ENCODE measurements around the gene PGA4. TPM values are rescaled to one million over a fixed set of nuclear protein-coding genes. Genes with fewer than 3 reads are reported as not detected.
"Not testable (repeated sequence)": the region's sequence is repeated elsewhere in the genome, so short reads cannot be mapped to it uniquely, and the experiment has no call there.

Gene PGA4
- total RNA-seq (2022) (not detected in 2 replicates), Bru-seq, nascent RNA (not detected), BruChase-seq, experiment 1, labeled RNA remaining after a 6-hour chase (not detected), BruChase-seq, experiment 2, labeled RNA remaining after a 2-hour chase (not detected)
- long read RNA-seq, result 0 reads

- H3K9me3 Mint-ChIP-seq (ENCODE audit: unreplicated experiment); POLR2A ChIA-PET; intact Hi-C loops (cut with micrococcal nuclease); H3K4me3 Mint-ChIP-seq (ENCODE audit: unreplicated experiment); CTCF ChIA-PET; H3K4me1 Mint-ChIP-seq (ENCODE audit: insufficient read depth, unreplicated experiment); H3K27ac Mint-ChIP-seq (ENCODE audit: low read depth, unreplicated experiment); BruUV-seq (replicated peaks); H3K36me3 Mint-ChIP-seq (ENCODE audit: insufficient read depth, unreplicated experiment); DNase-seq (ENCODE audit: unreplicated experiment): not testable (repeated sequence)
- H3K27me3 Mint-ChIP-seq (ENCODE audit: insufficient read depth, unreplicated experiment), result peaks cover 11% of the 10 kb centered on the region
These were observed at the start of gene PGA4 for GRCh38 chr11:61222047-61222446. PGA4 (plus strand) TSS chr11:61222347; CDS start chr11:61222401, 54 bp downstream.

GRCh38 chr11:61172356-61172755 is 49.8 kb upstream of the PGA4 start:
- no TSS peak for BruUV-seq (replicated peaks)
- TF ChIP-seq, protein P1, sequence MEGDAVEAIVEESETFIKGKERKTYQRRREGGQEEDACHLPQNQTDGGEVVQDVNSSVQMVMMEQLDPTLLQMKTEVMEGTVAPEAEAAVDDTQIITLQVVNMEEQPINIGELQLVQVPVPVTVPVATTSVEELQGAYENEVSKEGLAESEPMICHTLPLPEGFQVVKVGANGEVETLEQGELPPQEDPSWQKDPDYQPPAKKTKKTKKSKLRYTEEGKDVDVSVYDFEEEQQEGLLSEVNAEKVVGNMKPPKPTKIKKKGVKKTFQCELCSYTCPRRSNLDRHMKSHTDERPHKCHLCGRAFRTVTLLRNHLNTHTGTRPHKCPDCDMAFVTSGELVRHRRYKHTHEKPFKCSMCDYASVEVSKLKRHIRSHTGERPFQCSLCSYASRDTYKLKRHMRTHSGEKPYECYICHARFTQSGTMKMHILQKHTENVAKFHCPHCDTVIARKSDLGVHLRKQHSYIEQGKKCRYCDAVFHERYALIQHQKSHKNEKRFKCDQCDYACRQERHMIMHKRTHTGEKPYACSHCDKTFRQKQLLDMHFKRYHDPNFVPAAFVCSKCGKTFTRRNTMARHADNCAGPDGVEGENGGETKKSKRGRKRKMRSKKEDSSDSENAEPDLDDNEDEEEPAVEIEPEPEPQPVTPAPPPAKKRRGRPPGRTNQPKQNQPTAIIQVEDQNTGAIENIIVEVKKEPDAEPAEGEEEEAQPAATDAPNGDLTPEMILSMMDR (IDR thresholded peaks at IDR 0.05; ENCODE audit: unreplicated experiment), result no peak
- Mint-ChIP-seq H3K9me3 (ENCODE audit: unreplicated experiment) (no peaks in the 10 kb centered on the region), H3K4me1 (ENCODE audit: insufficient read depth, unreplicated experiment) (peaks cover 9% of the 10 kb centered on the region), H3K27ac (ENCODE audit: low read depth, unreplicated experiment) (no peak overlapping the region), H3K4me3 (ENCODE audit: unreplicated experiment) (no peak overlapping the region), H3K27me3 (ENCODE audit: insufficient read depth, unreplicated experiment) (peaks cover 56% of the 10 kb centered on the region), H3K36me3 (ENCODE audit: insufficient read depth, unreplicated experiment) (peaks cover 4% of the 10 kb centered on the region)
- CTCF ChIA-PET, result interaction anchor here (0.6 to 0.7 kb wide), 2 partner anchors 10 to 82 kb away, joined by 3 read pairs; no protein-coding TSS in a partner anchor
- intact Hi-C loops (cut with micrococcal nuclease), result loop anchor here (5.0 kb wide), 1 partner anchor 395 kb away; no protein-coding TSS in a partner anchor
- no peak for DNase-seq (ENCODE audit: unreplicated experiment)
- POLR2A ChIA-PET, result no interaction called here

- H3K9me3 Mint-ChIP-seq (ENCODE audit: unreplicated experiment), result no peaks in the 10 kb centered on the region
- no peak overlapping the region for H3K4me3 Mint-ChIP-seq (ENCODE audit: unreplicated experiment)
- TF ChIP-seq, protein P1 (IDR thresholded peaks at IDR 0.05; ENCODE audit: unreplicated experiment), result no peak
- H3K27ac Mint-ChIP-seq (ENCODE audit: low read depth, unreplicated experiment), result no peak overlapping the region
- DNase-seq (ENCODE audit: unreplicated experiment), result no peak
- no TSS peak for BruUV-seq (replicated peaks)
- CTCF ChIA-PET, result interaction anchor here (1.6 to 3.0 kb wide), 2 partner anchors 17 to 342 kb away, joined by 6 to 27 read pairs; no protein-coding TSS in a partner anchor
- H3K27me3 Mint-ChIP-seq (ENCODE audit: insufficient read depth, unreplicated experiment), result peaks cover 56% of the 10 kb centered on the region
- peaks cover 9% of the 10 kb centered on the region for H3K4me1 Mint-ChIP-seq (ENCODE audit: insufficient read depth, unreplicated experiment)
- intact Hi-C loops (cut with micrococcal nuclease), result loop anchor here (1.0 to 5.0 kb wide), 3 partner anchors 203 to 396 kb away; no protein-coding TSS in a partner anchor
- POLR2A ChIA-PET, result no interaction called here
- H3K36me3 Mint-ChIP-seq (ENCODE audit: insufficient read depth, unreplicated experiment), result peaks cover 4% of the 10 kb centered on the region
These were observed 49.3 kb upstream of the PGA4 start for GRCh38 chr11:61172888-61173287.

GRCh38 chr11:61173456-61173855 is 48.7 kb upstream of the PGA4 start:
- BruUV-seq (replicated peaks), result no TSS peak
- peaks cover 4% of the 10 kb centered on the region for H3K36me3 Mint-ChIP-seq (ENCODE audit: insufficient read depth, unreplicated experiment)
- H3K9me3 Mint-ChIP-seq (ENCODE audit: unreplicated experiment), result no peaks in the 10 kb centered on the region
- TF ChIP-seq, protein P1 (IDR thresholded peaks at IDR 0.05; ENCODE audit: unreplicated experiment), result peak; percentile 27
- H3K4me3 Mint-ChIP-seq (ENCODE audit: unreplicated experiment), result no peak overlapping the region
- peaks cover 9% of the 10 kb centered on the region for H3K4me1 Mint-ChIP-seq (ENCODE audit: insufficient read depth, unreplicated experiment)
- DNase-seq (ENCODE audit: unreplicated experiment), result peak; percentile 48
- CTCF ChIA-PET, result interaction anchor here (0.6 to 5.9 kb wide), 12 partner anchors 12 to 803 kb away, joined by 3 to 49 read pairs (median 4); no protein-coding TSS in a partner anchor
- H3K27ac Mint-ChIP-seq (ENCODE audit: low read depth, unreplicated experiment), result no peak overlapping the region
- H3K27me3 Mint-ChIP-seq (ENCODE audit: insufficient read depth, unreplicated experiment), result peaks cover 56% of the 10 kb centered on the region
- POLR2A ChIA-PET, result no interaction called here
- intact Hi-C loops (cut with micrococcal nuclease), result loop anchor here (1.0 to 5.0 kb wide), 3 partner anchors 203 to 396 kb away; no protein-coding TSS in a partner anchor
